ENCODE results near the gene CYP4F22.

- TF ChIP-seq POLR2A (IDR thresholded peaks at IDR 0.05) (no peak), POLR2AphosphoS5 (IDR thresholded peaks at IDR 0.05) (no peak)
- TF ChIP-seq, protein P1, sequence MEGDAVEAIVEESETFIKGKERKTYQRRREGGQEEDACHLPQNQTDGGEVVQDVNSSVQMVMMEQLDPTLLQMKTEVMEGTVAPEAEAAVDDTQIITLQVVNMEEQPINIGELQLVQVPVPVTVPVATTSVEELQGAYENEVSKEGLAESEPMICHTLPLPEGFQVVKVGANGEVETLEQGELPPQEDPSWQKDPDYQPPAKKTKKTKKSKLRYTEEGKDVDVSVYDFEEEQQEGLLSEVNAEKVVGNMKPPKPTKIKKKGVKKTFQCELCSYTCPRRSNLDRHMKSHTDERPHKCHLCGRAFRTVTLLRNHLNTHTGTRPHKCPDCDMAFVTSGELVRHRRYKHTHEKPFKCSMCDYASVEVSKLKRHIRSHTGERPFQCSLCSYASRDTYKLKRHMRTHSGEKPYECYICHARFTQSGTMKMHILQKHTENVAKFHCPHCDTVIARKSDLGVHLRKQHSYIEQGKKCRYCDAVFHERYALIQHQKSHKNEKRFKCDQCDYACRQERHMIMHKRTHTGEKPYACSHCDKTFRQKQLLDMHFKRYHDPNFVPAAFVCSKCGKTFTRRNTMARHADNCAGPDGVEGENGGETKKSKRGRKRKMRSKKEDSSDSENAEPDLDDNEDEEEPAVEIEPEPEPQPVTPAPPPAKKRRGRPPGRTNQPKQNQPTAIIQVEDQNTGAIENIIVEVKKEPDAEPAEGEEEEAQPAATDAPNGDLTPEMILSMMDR (IDR thresholded peaks at IDR 0.05): no peak
Measured at GRCh38 chr19:15534957-15535864, 26.9 kb downstream of the CYP4F22 start.
